ENCODE results near the gene ERV3-1.

DNA sequence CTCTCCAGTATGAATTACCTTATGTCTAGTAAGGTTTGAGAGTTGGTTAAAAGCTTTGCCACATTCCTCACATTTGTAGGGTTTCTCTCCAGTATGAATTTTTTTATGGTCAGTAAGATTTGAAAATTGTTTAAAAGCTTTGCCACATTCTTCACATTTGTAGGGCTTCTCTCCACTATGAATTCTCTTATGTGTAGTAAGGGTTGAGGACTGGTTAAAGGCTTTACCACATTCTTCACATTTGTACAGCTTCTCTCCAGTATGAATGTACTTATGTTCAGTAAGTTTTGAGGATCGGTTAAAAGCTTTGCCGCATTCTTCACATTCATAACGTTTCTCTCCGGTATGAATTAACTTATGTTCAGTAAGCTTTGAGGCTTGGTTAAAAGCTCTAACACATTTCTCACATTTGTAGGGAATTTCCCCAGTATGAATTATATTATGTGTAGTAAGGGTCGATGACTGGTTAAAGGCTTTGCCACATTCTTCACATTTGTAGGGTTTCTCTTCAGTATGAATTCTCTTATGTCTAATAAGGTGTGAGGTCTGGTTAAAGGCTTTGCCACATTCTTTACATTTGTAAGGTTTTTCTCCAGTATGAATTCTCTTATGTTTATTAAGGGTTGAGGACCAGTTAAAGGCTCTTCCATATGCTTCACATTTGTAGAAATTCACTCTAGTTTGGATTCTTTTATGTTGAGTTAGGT, 27.8 kb downstream of the ERV3-1 start:
- TF ChIP-seq, protein P1, sequence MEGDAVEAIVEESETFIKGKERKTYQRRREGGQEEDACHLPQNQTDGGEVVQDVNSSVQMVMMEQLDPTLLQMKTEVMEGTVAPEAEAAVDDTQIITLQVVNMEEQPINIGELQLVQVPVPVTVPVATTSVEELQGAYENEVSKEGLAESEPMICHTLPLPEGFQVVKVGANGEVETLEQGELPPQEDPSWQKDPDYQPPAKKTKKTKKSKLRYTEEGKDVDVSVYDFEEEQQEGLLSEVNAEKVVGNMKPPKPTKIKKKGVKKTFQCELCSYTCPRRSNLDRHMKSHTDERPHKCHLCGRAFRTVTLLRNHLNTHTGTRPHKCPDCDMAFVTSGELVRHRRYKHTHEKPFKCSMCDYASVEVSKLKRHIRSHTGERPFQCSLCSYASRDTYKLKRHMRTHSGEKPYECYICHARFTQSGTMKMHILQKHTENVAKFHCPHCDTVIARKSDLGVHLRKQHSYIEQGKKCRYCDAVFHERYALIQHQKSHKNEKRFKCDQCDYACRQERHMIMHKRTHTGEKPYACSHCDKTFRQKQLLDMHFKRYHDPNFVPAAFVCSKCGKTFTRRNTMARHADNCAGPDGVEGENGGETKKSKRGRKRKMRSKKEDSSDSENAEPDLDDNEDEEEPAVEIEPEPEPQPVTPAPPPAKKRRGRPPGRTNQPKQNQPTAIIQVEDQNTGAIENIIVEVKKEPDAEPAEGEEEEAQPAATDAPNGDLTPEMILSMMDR (conservative IDR thresholded peaks at IDR 0.05): no peak
- no peak for TF ChIP-seq EZH2 (IDR thresholded peaks at IDR 0.05; ENCODE audit: low read depth)

Data from PC-9 (cell line).